Astrocyte of the cerebellum (primary cell): ENCODE results near the gene TUBD1.
"Not testable (repeated sequence)": the region's sequence is repeated elsewhere in the genome, so short reads cannot be mapped to it uniquely, and the experiment has no call there.

ENCODE experiments used
- DNase-seq: peaks from one replicate; pipeline ENCODE4 v3.0.0-alpha.2; 2011; ENCODE audit warnings: low read depth
- H3K4me3 ChIP-seq: 2 replicates; pipeline ENCODE4 v1.5.1; 2011; ENCODE audit warnings: mild to moderate bottlenecking, low read depth, low read length, moderate library complexity
- CTCF ChIP-seq: IDR thresholded peaks from 2 replicates; pipeline ENCODE4 v1.5.1; 2012; ENCODE audit warnings: low read length, low read depth, moderate library complexity, mild to moderate bottlenecking; ENCODE audit errors: missing control alignments
- in situ Hi-C: cut with HindIII; loops from 2 replicates; pipeline ENCODE4 v1.10.0; 2017; ENCODE audit warnings: low sequenced_read_pairs

Gene TUBD1

GRCh38 chr17:59851439-59852375 lies 41.0 kb downstream of the TUBD1 start:
- in situ Hi-C loops = no loop called here
- TF ChIP-seq CTCF = no peak
- H3K4me3 ChIP-seq = no peak overlapping the region
- peak; percentile 80 for DNase-seq

GRCh38 chr17:59850311-59850710 lies 42.4 kb downstream of the TUBD1 start:
- DNase-seq, in situ Hi-C loops, H3K4me3 ChIP-seq: not testable (repeated sequence)

GRCh38 chr17:59848778-59849177 lies 44.0 kb downstream of the TUBD1 start:
- no peak for DNase-seq
- in situ Hi-C loops = no loop called here
- no peak overlapping the region for H3K4me3 ChIP-seq
- no peak for TF ChIP-seq CTCF

- TF ChIP-seq CTCF = no peak
- H3K4me3 ChIP-seq = no peak overlapping the region
- no peak for DNase-seq
- in situ Hi-C loops = no loop called here
Measured at GRCh38 chr17:59848385-59848668, 44.4 kb downstream of the TUBD1 start.

- DNase-seq = peak; percentile 95
- H3K4me3 ChIP-seq = no peak overlapping the region
- in situ Hi-C loops = no loop called here
- no peak for TF ChIP-seq CTCF
Measured at GRCh38 chr17:59846394-59847165, 46.2 kb downstream of the TUBD1 start.

GRCh38 chr17:59845595-59846393 lies 46.9 kb downstream of the TUBD1 start:
- in situ Hi-C loops = no loop called here
- no peak for TF ChIP-seq CTCF
- DNase-seq = peak; percentile 80
- H3K4me3 ChIP-seq = no peak overlapping the region
